Suprapubic skin (tissue), 4 donors: ENCODE measurements around the gene WDR54. TPM values are rescaled to one million over a fixed set of nuclear protein-coding genes. Genes with fewer than 3 reads are reported as not detected.
"Not testable (repeated sequence)": the region's sequence is repeated elsewhere in the genome, so short reads cannot be mapped to it uniquely, and the experiment has no call there.

Experiments
- DNase-seq, 2 donors: peaks; one replicate each; pipeline ENCODE4 v3.0.0-alpha.2; 2019; ENCODE audit warnings: low spot score in 2 of 2
- H3K27ac ChIP-seq: fragments of 200-600 bp; sonication (generic); one replicate; pipeline ENCODE4 v1.5.1; 2019
- H3K27me3 ChIP-seq: fragments of 200-600 bp; sonication (generic); one replicate; pipeline ENCODE4 v1.5.1; 2019
- H3K36me3 ChIP-seq: fragments of 200-600 bp; sonication (generic); one replicate; pipeline ENCODE4 v1.5.1; 2019
- H3K4me1 ChIP-seq: fragments of 200-600 bp; sonication (generic); one replicate; pipeline ENCODE4 v1.5.1; 2019
- H3K4me3 ChIP-seq: fragments of 200-600 bp; sonication (generic); one replicate; pipeline ENCODE4 v1.5.1; 2019; ENCODE audit warnings: mild to moderate bottlenecking
- H3K9me3 ChIP-seq: fragments of 200-600 bp; sonication (generic); one replicate; pipeline ENCODE4 v1.5.1; 2019
- EP300 ChIP-seq: sonication (generic); formaldehyde crosslinking; IDR thresholded peaks from one replicate; pipeline ENCODE4 v1.6.1; 2017; ENCODE audit warnings: antibody characterized with exemption
- POLR2A ChIP-seq, 2 donors: fragments of 450-650 bp; IDR thresholded peaks; one replicate each; pipeline ENCODE4 v1.6.1; 2017; ENCODE audit warnings: antibody characterized with exemption in 2 of 2, mild to moderate bottlenecking in 2 of 2, moderate library complexity in 2 of 2
- POLR2AphosphoS5 ChIP-seq, 3 donors: sonication (generic); formaldehyde crosslinking; IDR thresholded peaks; one replicate each; pipeline ENCODE4 v1.6.1; 2017; ENCODE audit warnings: antibody characterized with exemption in 3 of 3
- WGBS: methylation state at CpG from one replicate; pipeline ENCODE4 v1.1.5; 2018; 5-methylcytosine and 5-hydroxymethylcytosine counted together
- total RNA-seq, 4 donors: library from RNA; depleted of rRNA; stranded (reverse); fragments of >200 nt; gene quantifications; one replicate each; pipeline ENCODE4 v1.1.0, GENCODE V29; 2016
- TF ChIP-seq, protein P1 (sequence below), 2 donors: fragments of 200-600 bp in 1 of 2; fragments of 450-650 bp in 1 of 2; sonication (generic) in 1 of 2; IDR thresholded peaks; one replicate each; pipeline ENCODE4 v1.5.1; 2016 to 2019; ENCODE audit warnings: antibody characterized with exemption in 2 of 2, mild to moderate bottlenecking in 1 of 2, moderate library complexity in 1 of 2

WDR54 gene
- total RNA-seq, 4 donors from 2014 or later, result 5.0 to 12.0 (median 8.5) TPM

DNA sequence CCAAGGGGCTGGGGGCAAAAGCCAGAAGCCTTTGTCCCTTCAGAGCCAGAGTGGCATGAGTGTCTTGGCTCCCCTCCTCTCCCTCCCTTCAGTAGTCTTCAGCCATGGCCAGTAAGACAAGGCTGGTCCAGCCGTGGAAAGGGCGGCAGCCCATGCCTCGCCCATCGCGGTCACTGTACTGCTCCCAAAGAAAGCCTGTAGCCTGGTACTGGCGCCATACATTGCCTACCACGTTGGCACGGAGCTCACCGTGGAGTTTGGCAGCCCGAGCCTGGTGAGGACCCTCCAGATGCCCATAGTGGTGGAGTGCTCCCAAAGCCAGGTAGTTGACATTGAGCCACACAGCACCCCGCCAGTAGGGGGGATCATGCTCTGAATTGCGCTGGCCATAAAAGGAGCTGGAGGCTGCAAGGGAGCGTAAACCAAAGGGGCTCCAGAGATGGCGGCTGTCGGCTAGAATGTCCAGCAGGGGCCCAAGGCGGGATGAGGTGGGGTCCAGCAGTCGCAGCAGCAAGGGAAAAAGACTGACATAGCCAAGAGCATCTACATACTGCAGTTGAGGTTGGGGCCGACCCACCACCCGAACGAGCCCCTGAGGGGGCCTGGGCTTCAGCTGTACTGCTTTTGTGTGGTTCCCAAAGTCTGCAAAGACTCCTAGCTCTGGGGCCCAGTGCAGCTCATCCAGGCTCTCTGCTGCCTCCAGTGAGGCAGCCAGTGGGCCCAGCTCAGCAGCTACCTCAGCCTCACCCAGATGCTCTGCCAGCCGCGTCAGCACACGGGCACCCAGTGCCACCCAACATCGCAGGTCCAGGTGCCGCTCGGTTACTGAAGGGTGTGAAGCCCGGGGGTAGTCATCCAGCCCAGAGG lies 39.9 kb downstream of the WDR54 start:
- H3K4me1 ChIP-seq, result peaks cover 39% of the 10 kb centered on the region
- 93% methylated on average over 18 of the region's 27 CpGs for WGBS

DNA sequence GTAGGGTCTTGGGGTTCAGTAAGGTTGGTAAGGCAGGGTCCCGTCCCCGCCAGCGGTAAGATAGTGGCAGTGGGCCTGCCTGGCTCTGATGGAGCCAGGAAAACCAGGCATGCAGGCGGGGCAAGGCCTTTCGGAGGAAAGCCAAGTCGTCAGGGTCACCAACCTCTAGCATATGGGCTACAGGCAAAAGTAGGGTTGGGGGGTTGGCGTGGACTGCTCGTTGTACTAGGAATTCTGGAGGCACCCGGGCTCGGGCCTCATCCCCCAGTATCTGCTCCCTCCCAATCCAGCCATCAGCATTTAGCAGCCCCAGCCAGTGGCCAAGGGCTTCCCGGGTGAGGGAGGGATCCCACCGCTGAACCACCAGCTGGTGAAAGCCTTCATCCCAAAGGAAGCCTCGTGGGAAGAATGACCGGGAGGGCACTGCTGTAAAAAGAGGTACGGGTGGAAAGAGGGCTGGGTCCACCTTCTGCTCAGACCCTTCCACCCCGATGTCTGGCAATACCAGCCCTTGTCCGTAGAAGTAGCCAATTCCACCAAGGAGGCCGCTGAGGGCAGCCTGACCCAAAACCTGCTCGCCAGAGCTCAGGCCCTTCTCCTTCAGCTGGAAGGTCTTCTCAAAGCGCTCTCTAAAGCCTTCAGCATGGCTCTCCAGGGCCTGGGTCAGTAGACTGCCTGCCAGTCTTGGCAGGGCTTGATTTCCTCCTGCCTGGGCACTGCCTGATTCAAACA lies 40.7 kb downstream of the WDR54 start:
- no peaks in the 10 kb centered on the region for H3K9me3 ChIP-seq
- H3K27me3 ChIP-seq, result no peaks in the 10 kb centered on the region
- no peak overlapping the region for H3K27ac ChIP-seq
- peaks cover 22% of the 10 kb centered on the region for H3K36me3 ChIP-seq
- DNase-seq, result no peak
- H3K4me3 ChIP-seq, result no peak overlapping the region
- 84% methylated on average over 16 of the region's 20 CpGs for WGBS
- peaks cover 31% of the 10 kb centered on the region for H3K4me1 ChIP-seq
- TF ChIP-seq POLR2A (IDR thresholded peaks at IDR 0.05) (no peak), POLR2AphosphoS5 (IDR thresholded peaks at IDR 0.05) (no peak), EP300 (no peak)
- TF ChIP-seq, protein P1, sequence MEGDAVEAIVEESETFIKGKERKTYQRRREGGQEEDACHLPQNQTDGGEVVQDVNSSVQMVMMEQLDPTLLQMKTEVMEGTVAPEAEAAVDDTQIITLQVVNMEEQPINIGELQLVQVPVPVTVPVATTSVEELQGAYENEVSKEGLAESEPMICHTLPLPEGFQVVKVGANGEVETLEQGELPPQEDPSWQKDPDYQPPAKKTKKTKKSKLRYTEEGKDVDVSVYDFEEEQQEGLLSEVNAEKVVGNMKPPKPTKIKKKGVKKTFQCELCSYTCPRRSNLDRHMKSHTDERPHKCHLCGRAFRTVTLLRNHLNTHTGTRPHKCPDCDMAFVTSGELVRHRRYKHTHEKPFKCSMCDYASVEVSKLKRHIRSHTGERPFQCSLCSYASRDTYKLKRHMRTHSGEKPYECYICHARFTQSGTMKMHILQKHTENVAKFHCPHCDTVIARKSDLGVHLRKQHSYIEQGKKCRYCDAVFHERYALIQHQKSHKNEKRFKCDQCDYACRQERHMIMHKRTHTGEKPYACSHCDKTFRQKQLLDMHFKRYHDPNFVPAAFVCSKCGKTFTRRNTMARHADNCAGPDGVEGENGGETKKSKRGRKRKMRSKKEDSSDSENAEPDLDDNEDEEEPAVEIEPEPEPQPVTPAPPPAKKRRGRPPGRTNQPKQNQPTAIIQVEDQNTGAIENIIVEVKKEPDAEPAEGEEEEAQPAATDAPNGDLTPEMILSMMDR (IDR thresholded peaks at IDR 0.05), result no peak

More for the DNA sequence above, 39.9 kb downstream of the WDR54 start:
- H3K36me3 ChIP-seq, result peaks cover 22% of the 10 kb centered on the region
- no peak for DNase-seq
- no peak for TF ChIP-seq POLR2AphosphoS5 (IDR thresholded peaks at IDR 0.05)
- TF ChIP-seq, protein P1 (IDR thresholded peaks at IDR 0.05), result no peak
- no peak for TF ChIP-seq EP300
- no peak for TF ChIP-seq POLR2A (IDR thresholded peaks at IDR 0.05)
- H3K27me3 ChIP-seq, result no peaks in the 10 kb centered on the region
- no peak overlapping the region for H3K4me3 ChIP-seq
- no peaks in the 10 kb centered on the region for H3K9me3 ChIP-seq
- H3K27ac ChIP-seq, result no peak overlapping the region

DNA sequence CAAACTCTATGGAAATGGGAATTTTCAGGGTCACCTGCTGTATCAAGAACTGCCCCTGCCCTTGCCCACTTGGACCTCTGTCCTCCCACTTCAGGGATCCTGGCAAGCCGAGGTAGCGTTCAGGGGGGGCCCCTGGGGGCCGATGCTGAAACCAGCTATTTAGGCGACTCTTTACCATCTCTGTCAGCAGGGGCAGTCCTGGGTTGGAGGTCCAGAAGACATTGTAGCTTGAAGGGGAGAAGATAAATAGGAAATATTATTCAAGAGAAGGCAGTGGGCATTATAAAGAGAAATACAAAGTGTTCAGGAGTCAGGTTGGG lies 41.2 kb downstream of the WDR54 start:
- no peak for DNase-seq
- 87% methylated on average over 4 of the region's 4 CpGs for WGBS
- H3K36me3 ChIP-seq, result peaks cover 22% of the 10 kb centered on the region
- H3K4me1 ChIP-seq, result peaks cover 30% of the 10 kb centered on the region
- no peak overlapping the region for H3K4me3 ChIP-seq
- no peak overlapping the region for H3K27ac ChIP-seq
- H3K9me3 ChIP-seq, result no peaks in the 10 kb centered on the region
- TF ChIP-seq POLR2A (IDR thresholded peaks at IDR 0.05) (no peak), POLR2AphosphoS5 (IDR thresholded peaks at IDR 0.05) (no peak), EP300 (no peak)
- TF ChIP-seq, protein P1 (IDR thresholded peaks at IDR 0.05), result no peak
- H3K27me3 ChIP-seq, result no peaks in the 10 kb centered on the region

DNA sequence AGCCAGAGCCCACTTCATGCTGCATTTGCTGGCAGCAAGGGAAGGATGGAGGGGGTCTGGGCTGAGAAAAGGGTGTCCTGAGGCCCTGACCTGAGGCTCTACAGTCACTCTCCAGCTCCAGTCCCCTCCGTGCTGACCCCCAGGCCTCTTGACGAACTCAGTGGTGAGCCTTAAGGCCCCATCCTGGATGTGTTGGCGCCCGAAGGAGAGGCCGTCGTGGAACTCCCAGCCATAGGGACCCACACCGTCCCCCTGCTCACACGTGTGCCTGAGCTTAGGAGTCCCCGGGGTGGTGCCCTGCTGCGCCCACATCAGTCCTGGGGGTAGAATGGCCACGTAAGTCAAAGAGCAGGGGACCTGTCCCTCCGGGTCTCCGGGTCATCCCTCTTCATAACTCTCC lies 42.9 kb downstream of the WDR54 start:
- no peak for DNase-seq
- 0% methylated on average over 2 of the region's 13 CpGs for WGBS

DNA sequence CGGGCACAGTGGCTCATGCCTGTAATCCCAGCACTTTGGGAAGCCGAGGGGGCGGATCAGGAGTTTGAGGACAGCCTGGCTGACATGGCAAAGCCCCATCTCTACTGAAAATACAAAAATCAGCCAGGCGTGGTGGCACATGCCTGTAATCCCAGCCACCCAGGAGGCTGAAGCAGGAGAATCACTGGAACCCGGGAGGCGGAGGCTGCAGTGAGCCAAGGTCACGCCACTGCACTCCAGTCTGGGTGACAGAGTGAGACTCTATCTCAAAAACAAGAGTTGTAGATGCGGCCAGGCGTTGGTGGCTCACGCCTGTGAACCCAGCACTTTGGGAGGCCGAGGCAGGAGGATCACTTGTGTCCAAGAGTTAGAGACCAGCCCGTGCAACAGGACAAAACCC lies 49.2 kb downstream of the WDR54 start:
- WGBS, result 94% methylated on average over 12 of the region's 12 CpGs
- peaks cover 13% of the 10 kb centered on the region for H3K36me3 ChIP-seq

More for the DNA sequence above, 42.9 kb downstream of the WDR54 start:
- Histone ChIP-seq H3K27ac (peak overlapping the region; percentile 81), H3K9me3 (no peaks in the 10 kb centered on the region), H3K36me3 (peaks cover 22% of the 10 kb centered on the region), H3K27me3 (no peaks in the 10 kb centered on the region), H3K4me1 (peaks cover 20% of the 10 kb centered on the region), H3K4me3 (peak overlapping the region; percentile 90)
- TF ChIP-seq POLR2AphosphoS5 (IDR thresholded peaks at IDR 0.05), result no peak
- TF ChIP-seq EP300, result no peak
- TF ChIP-seq, protein P1 (IDR thresholded peaks at IDR 0.05), result no peak
- TF ChIP-seq POLR2A (IDR thresholded peaks at IDR 0.05), result no peak

More for the DNA sequence above, 49.2 kb downstream of the WDR54 start:
- not testable (repeated sequence) for H3K27ac ChIP-seq, H3K4me3 ChIP-seq, H3K9me3 ChIP-seq, DNase-seq, H3K27me3 ChIP-seq
- peaks cover 24% of the 10 kb centered on the region for H3K4me1 ChIP-seq
